Measurements from ENCODE around the gene CGN.

GRCh38 chr1:151504252-151504651 is 6.9 kb upstream of the CGN start:
- TF ChIP-seq POLR2AphosphoS5 (IDR thresholded peaks at IDR 0.05; ENCODE audit: insufficient read depth, low read depth, low read length) = no peak
- TF ChIP-seq CTCF (IDR thresholded peaks at IDR 0.05; ENCODE audit: extremely low read depth in 1 of 2, insufficient read depth in 1 of 2, low read depth in 1 of 2, low read length in 2 of 2) = no peak
- TF ChIP-seq MAX (IDR thresholded peaks at IDR 0.05; ENCODE audit: insufficient read depth, insufficient read length) = no peak
- no peak for TF ChIP-seq FOS (IDR thresholded peaks at IDR 0.05; ENCODE audit: borderline replicate concordance, insufficient read depth, low read length)
- TF ChIP-seq POLR2A (IDR thresholded peaks at IDR 0.05; ENCODE audit: low read depth, low read length) = no peak
